Natural killer cell (primary cell): Measurements from ENCODE around the gene KLK11. TPM values are rescaled to one million over a fixed set of nuclear protein-coding genes. Genes with fewer than 3 reads are reported as not detected.

Source experiments
- ATAC-seq, 3 donors: fragments of 150-1000 bp in 2 of 3; fragments of 200-7000 bp in 1 of 3; cut with Tn5 transposase; 1 replicate in 1 of 3; 2 replicates in 2 of 3; pipeline ENCODE4 v1.10.0; 2021; ENCODE audit warnings: mild to moderate bottlenecking in 2 of 3, moderate library complexity in 2 of 3
- DNase-seq, 2 donors: peaks; one replicate each; pipeline versions ENCODE4 v3.0.0 to v3.0.0-alpha.2; 2013 to 2021; ENCODE audit warnings: mixed read lengths in 1 of 2
- H3K27ac ChIP-seq: one replicate; pipeline ENCODE4 v1.5.1; 2013; ENCODE audit warnings: mild to moderate bottlenecking, low read length
- H3K27me3 ChIP-seq: one replicate; pipeline ENCODE4 v1.6.1; 2013; ENCODE audit warnings: low read length; ENCODE audit not compliant: control insufficient read depth, insufficient read depth
- H3K36me3 ChIP-seq: one replicate; pipeline ENCODE4 v1.6.1; 2013; ENCODE audit warnings: low read length; ENCODE audit not compliant: control insufficient read depth, insufficient read depth
- H3K4me1 ChIP-seq: one replicate; pipeline ENCODE4 v1.6.1; 2013; ENCODE audit warnings: low read length; ENCODE audit not compliant: control insufficient read depth, insufficient read depth
- H3K4me3 ChIP-seq: one replicate; pipeline ENCODE4 v1.5.1; 2013; ENCODE audit warnings: low read length
- H3K9me3 ChIP-seq: one replicate; pipeline ENCODE4 v1.6.1; 2013; ENCODE audit warnings: low read length; ENCODE audit not compliant: control insufficient read depth, insufficient read depth
- H3K27ac Mint-ChIP-seq, 2 donors: one replicate each; pipeline ENCODE4 v1.8.0; 2022; ENCODE audit warnings: mild to moderate bottlenecking in 2 of 2, mixed read lengths in 2 of 2, moderate library complexity in 1 of 2
- H3K27me3 Mint-ChIP-seq, 2 donors: one replicate each; pipeline ENCODE4 v1.8.0; 2022; ENCODE audit warnings: low read depth in 2 of 2, mixed read lengths in 2 of 2
- H3K36me3 Mint-ChIP-seq: one replicate; pipeline ENCODE4 v1.8.0; 2022; ENCODE audit warnings: mixed read lengths
- H3K4me1 Mint-ChIP-seq, 2 donors: one replicate each; pipeline ENCODE4 v1.8.0; 2022; ENCODE audit warnings: mixed read lengths in 2 of 2
- H3K4me3 Mint-ChIP-seq: one replicate; pipeline ENCODE4 v1.8.0; 2022; ENCODE audit warnings: mild to moderate bottlenecking, moderate library complexity, mixed read lengths
- H3K9me3 Mint-ChIP-seq, 2 donors: one replicate each; pipeline ENCODE4 v1.8.0; 2022; ENCODE audit warnings: mixed read lengths in 2 of 2
- WGBS: methylation state at CpG from one replicate; pipeline ENCODE4 v1.1.7; 2013; ENCODE audit warnings: missing lambda C conversion rate; ENCODE audit not compliant: insufficient coverage; 5-methylcytosine and 5-hydroxymethylcytosine counted together
- intact Hi-C: fragments of 100-400 bp; cut with micrococcal nuclease; formaldehyde crosslinking; loops from one replicate; pipeline ENCODE4 v1.14.2; 2022
- total RNA-seq, 4 donors: library from RNA; stranded (reverse); fragments of 120-200 nt in 1 of 4; gene quantifications; one replicate each; pipeline versions ENCODE4 v1.2.3 to v1.2.4, GENCODE V29; 2013 to 2022
- TF ChIP-seq, protein P1 (sequence below): fragments of 200-600 bp; IDR thresholded peaks from one replicate; pipeline ENCODE4 v1.8.0; 2022; ENCODE audit warnings: antibody characterized with exemption

The KLK11 gene
- total RNA-seq, 3 donors from 2014 or later (not counting 1 experiment from before 2014, with no cell fraction given), result not detected

DNA sequence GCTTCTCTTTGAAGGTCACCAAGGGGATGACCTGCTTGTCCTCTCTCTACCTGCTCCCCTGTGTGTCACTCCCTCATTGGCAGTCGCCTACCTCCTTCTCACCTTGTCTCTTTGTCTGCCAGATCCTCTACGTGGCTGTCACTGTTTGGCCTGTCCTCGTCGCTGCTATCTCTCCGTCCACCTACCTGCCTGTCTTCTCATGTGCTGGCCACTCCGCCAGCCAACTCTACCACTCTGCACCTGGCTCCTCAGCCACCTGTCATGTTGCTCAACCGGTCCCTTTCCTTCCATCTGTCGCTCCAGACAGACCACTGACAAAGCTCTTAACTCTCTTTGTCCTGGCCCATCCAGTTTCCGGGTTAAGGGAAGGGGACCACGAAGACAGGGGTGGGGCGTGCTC lies 8.3 kb upstream of the KLK11 start, which contains the start of gene KLK12:
Gene KLK12, minus strand, starts transcription at position 299 of the 400 bp plus-strand sequence. CDS start 381 bp downstream, outside the sequence.
- DNase-seq, result no peak
- Histone ChIP-seq H3K36me3 (no peaks in the 10 kb centered on the region), H3K27me3 (no peaks in the 10 kb centered on the region), H3K4me3 (no peak within 1 kb of the TSS), H3K9me3 (no peaks in the 10 kb centered on the region), H3K4me1 (no peaks in the 10 kb centered on the region), H3K27ac (no peak within 1 kb of the TSS)
- Mint-ChIP-seq H3K27me3 (peaks cover 28 to 29% of the 10 kb centered on the region in 2 donors), H3K4me3 (no peak within 1 kb of the TSS), H3K36me3 (no peaks in the 10 kb centered on the region), H3K4me1 (no peaks in the 10 kb centered on the region), H3K9me3 (no peaks in the 10 kb centered on the region), H3K27ac (no peak within 1 kb of the TSS)
- TF ChIP-seq, protein P1, sequence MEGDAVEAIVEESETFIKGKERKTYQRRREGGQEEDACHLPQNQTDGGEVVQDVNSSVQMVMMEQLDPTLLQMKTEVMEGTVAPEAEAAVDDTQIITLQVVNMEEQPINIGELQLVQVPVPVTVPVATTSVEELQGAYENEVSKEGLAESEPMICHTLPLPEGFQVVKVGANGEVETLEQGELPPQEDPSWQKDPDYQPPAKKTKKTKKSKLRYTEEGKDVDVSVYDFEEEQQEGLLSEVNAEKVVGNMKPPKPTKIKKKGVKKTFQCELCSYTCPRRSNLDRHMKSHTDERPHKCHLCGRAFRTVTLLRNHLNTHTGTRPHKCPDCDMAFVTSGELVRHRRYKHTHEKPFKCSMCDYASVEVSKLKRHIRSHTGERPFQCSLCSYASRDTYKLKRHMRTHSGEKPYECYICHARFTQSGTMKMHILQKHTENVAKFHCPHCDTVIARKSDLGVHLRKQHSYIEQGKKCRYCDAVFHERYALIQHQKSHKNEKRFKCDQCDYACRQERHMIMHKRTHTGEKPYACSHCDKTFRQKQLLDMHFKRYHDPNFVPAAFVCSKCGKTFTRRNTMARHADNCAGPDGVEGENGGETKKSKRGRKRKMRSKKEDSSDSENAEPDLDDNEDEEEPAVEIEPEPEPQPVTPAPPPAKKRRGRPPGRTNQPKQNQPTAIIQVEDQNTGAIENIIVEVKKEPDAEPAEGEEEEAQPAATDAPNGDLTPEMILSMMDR, result no peak
- ATAC-seq, result no peak
- 55% methylated on average over 10 of the region's 11 CpGs for WGBS
- intact Hi-C loops, result no loop called here

- H3K4me1 Mint-ChIP-seq, result no peaks in the 10 kb centered on the region
- Histone ChIP-seq H3K9me3 (no peaks in the 10 kb centered on the region), H3K4me3 (no peak overlapping the region), H3K36me3 (no peaks in the 10 kb centered on the region), H3K27me3 (no peaks in the 10 kb centered on the region), H3K4me1 (no peaks in the 10 kb centered on the region), H3K27ac (no peak overlapping the region)
- peaks cover 28 to 35% of the 10 kb centered on the region in 2 donors for H3K27me3 Mint-ChIP-seq
- no peaks in the 10 kb centered on the region for H3K9me3 Mint-ChIP-seq
- DNase-seq, result no peak
- TF ChIP-seq, protein P1, result no peak
- H3K4me3 Mint-ChIP-seq, result no peak overlapping the region
- 90% methylated on average over 28 of the region's 28 CpGs for WGBS
- no peak overlapping the region for H3K27ac Mint-ChIP-seq
- no peak for ATAC-seq
- H3K36me3 Mint-ChIP-seq, result no peaks in the 10 kb centered on the region
- intact Hi-C loops, result no loop called here
Observed at GRCh38 chr19:51031880-51032225, 5.4 kb upstream of the KLK11 start.

GRCh38 chr19:51031220-51031879 lies 4.9 kb upstream of the KLK11 start:
- 90% methylated on average over 6 of the region's 7 CpGs for WGBS
- H3K4me1 ChIP-seq, result no peaks in the 10 kb centered on the region
- Mint-ChIP-seq H3K9me3 (no peaks in the 10 kb centered on the region), H3K36me3 (no peaks in the 10 kb centered on the region), H3K27ac (no peak overlapping the region), H3K27me3 (peaks cover 28 to 38% of the 10 kb centered on the region in 2 donors), H3K4me3 (no peak overlapping the region), H3K4me1 (no peaks in the 10 kb centered on the region)
- DNase-seq (no peak), ATAC-seq (no peak)
- intact Hi-C loops, result no loop called here
- H3K4me3 ChIP-seq, result no peak overlapping the region
- H3K9me3 ChIP-seq, result no peaks in the 10 kb centered on the region
- H3K36me3 ChIP-seq, result no peaks in the 10 kb centered on the region
- H3K27me3 ChIP-seq, result no peaks in the 10 kb centered on the region
- H3K27ac ChIP-seq, result no peak overlapping the region
- TF ChIP-seq, protein P1, result no peak

DNA sequence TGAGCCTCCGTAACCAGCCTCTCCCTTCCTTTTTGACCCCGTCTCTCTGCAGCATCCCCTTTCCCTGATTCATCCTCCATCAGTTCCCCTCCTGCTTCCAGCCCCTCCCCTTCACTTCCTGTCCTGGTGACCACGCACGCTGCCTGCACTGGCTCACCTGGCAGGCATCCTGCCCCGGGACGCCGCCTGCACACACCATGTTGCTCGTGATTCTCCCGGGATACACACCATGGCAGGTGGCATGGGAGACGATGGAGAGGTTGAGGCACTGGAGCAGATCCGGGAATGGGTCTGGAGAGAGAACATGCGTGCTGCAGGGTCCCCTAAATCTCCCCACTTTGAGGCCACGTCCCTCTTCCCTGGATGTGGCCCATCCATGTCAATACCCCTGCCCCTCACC lies 4.2 kb upstream of the KLK11 start:
- no peaks in the 10 kb centered on the region for H3K4me1 Mint-ChIP-seq
- no peaks in the 10 kb centered on the region for H3K9me3 Mint-ChIP-seq
- 72% methylated on average over 13 of the region's 13 CpGs for WGBS
- Histone ChIP-seq H3K4me3 (no peak overlapping the region), H3K27me3 (no peaks in the 10 kb centered on the region), H3K4me1 (no peaks in the 10 kb centered on the region), H3K9me3 (no peaks in the 10 kb centered on the region), H3K36me3 (no peaks in the 10 kb centered on the region), H3K27ac (no peak overlapping the region)
- no peak overlapping the region for H3K27ac Mint-ChIP-seq
- DNase-seq (no peak), ATAC-seq (no peak)
- intact Hi-C loops, result no loop called here
- peaks cover 26 to 38% of the 10 kb centered on the region in 2 donors for H3K27me3 Mint-ChIP-seq
- H3K36me3 Mint-ChIP-seq, result no peaks in the 10 kb centered on the region
- no peak overlapping the region for H3K4me3 Mint-ChIP-seq
- TF ChIP-seq, protein P1, result no peak
